SK-N-SH treated with all-trans-retinoic acid at 6 μM for 48 hours (cell line): ENCODE measurements around the gene C8A.

ENCODE experiments used
- ATAC-seq: fragments of 200-7000 bp; cut with Tn5 transposase; 3 replicates; pipeline ENCODE4 v1.9.1; 2020; ENCODE audit warnings: mild to moderate bottlenecking, moderate library complexity
- ARNTL ChIP-seq: fragments of 450-650 bp; formaldehyde crosslinking; IDR thresholded peaks from 2 replicates; pipeline ENCODE4 v1.5.0; 2020; ENCODE audit warnings: low read depth, mild to moderate bottlenecking, moderate library complexity, borderline replicate concordance
- BACH2 ChIP-seq: fragments of 250-450 bp; sonication (Bioruptor Pico); IDR thresholded peaks from 2 replicates; pipeline ENCODE4 v1.9.0; 2021; ENCODE audit warnings: mild to moderate bottlenecking, borderline replicate concordance
- CREB5 ChIP-seq: fragments of 250-450 bp; sonication (Bioruptor Pico); IDR thresholded peaks from 2 replicates; pipeline ENCODE4 v1.5.1; 2020; ENCODE audit warnings: low read depth, mild to moderate bottlenecking, moderate library complexity
- CSDC2 ChIP-seq: fragments of 250-450 bp; sonication (Bioruptor Pico); IDR thresholded peaks from 2 replicates; pipeline ENCODE4 v1.5.0; 2020; ENCODE audit warnings: mild to moderate bottlenecking, moderate library complexity
- CSRNP3 ChIP-seq: fragments of 250-450 bp; sonication (Bioruptor Pico); IDR thresholded peaks from 2 replicates; pipeline ENCODE4 v1.5.1; 2021; ENCODE audit warnings: mild to moderate bottlenecking, moderate library complexity
- ESRRG ChIP-seq: fragments of 250-450 bp; sonication (Bioruptor Pico); IDR thresholded peaks from 2 replicates; pipeline ENCODE4 v1.6.1; 2021; ENCODE audit warnings: mild to moderate bottlenecking
- GLIS3 ChIP-seq: fragments of 250-450 bp; sonication (Bioruptor Pico); IDR thresholded peaks from 2 replicates; pipeline ENCODE4 v1.5.0; 2020; ENCODE audit warnings: mild to moderate bottlenecking, moderate library complexity
- ISL1 ChIP-seq: fragments of 250-450 bp; sonication (Bioruptor Pico); IDR thresholded peaks from 2 replicates; pipeline ENCODE4 v2.1.2; 2022; ENCODE audit warnings: mild to moderate bottlenecking, moderate library complexity
- PPARA ChIP-seq: fragments of 250-450 bp; sonication (Bioruptor Pico); IDR thresholded peaks from 2 replicates; pipeline ENCODE4 v1.5.0; 2020; ENCODE audit warnings: mild to moderate bottlenecking, borderline replicate concordance
- RARB ChIP-seq: fragments of 250-450 bp; sonication (Bioruptor Pico); IDR thresholded peaks from 2 replicates; pipeline ENCODE4 v1.8.0; 2021; ENCODE audit warnings: mild to moderate bottlenecking, moderate library complexity
- SNAI2 ChIP-seq: fragments of 250-450 bp; sonication (Bioruptor Pico); IDR thresholded peaks from 2 replicates; pipeline ENCODE4 v1.5.0; 2020; ENCODE audit warnings: mild to moderate bottlenecking, moderate library complexity
- TCF4 ChIP-seq: fragments of 250-450 bp; sonication (Bioruptor Pico); IDR thresholded peaks from 2 replicates; pipeline ENCODE4 v1.8.0; 2021; ENCODE audit warnings: mild to moderate bottlenecking, moderate library complexity, borderline replicate concordance
- TOX ChIP-seq: fragments of 250-450 bp; sonication (Bioruptor Pico); IDR thresholded peaks from 2 replicates; pipeline ENCODE4 v1.8.0; 2021; ENCODE audit warnings: mild to moderate bottlenecking, moderate library complexity, borderline replicate concordance
- TSHZ2 ChIP-seq: fragments of 250-450 bp; sonication (Bioruptor Pico); IDR thresholded peaks from 2 replicates; pipeline ENCODE4 v1.5.0; 2020; ENCODE audit warnings: mild to moderate bottlenecking, moderate library complexity
- ZC3H10 ChIP-seq: fragments of 250-450 bp; sonication (Bioruptor Pico); IDR thresholded peaks from 2 replicates; pipeline ENCODE4 v1.5.1; 2021; ENCODE audit warnings: mild to moderate bottlenecking, moderate library complexity
- ZFP3 ChIP-seq: fragments of 250-450 bp; sonication (Bioruptor Pico); IDR thresholded peaks from 2 replicates; pipeline ENCODE4 v1.5.0; 2020; ENCODE audit warnings: mild to moderate bottlenecking, moderate library complexity
- ZNF565 ChIP-seq: fragments of 450-650 bp; formaldehyde crosslinking; conservative IDR thresholded peaks from 2 replicates; pipeline ENCODE4 v1.5.0; 2020; ENCODE audit warnings: low read depth, mild to moderate bottlenecking, moderate library complexity
- ZNF70 ChIP-seq: fragments of 450-650 bp; formaldehyde crosslinking; IDR thresholded peaks from 2 replicates; pipeline ENCODE4 v1.5.0; 2020; ENCODE audit warnings: mild to moderate bottlenecking, moderate library complexity
- TF ChIP-seq, protein P1 (sequence below): fragments of 250-450 bp; sonication (Bioruptor Pico); IDR thresholded peaks from 2 replicates; pipeline ENCODE4 v1.8.0; 2020; ENCODE audit warnings: mild to moderate bottlenecking, moderate library complexity, borderline replicate concordance
- TF ChIP-seq, protein P2 (sequence below): fragments of 250-450 bp; sonication (Bioruptor Pico); IDR thresholded peaks from 2 replicates; pipeline ENCODE4 v1.8.0; 2021; ENCODE audit warnings: low read depth, mild to moderate bottlenecking, moderate library complexity, borderline replicate concordance

The C8A gene

GRCh38 chr1:56948403-56949023 lies 93.9 kb downstream of the C8A start (continued):
- TF ChIP-seq, protein P1, sequence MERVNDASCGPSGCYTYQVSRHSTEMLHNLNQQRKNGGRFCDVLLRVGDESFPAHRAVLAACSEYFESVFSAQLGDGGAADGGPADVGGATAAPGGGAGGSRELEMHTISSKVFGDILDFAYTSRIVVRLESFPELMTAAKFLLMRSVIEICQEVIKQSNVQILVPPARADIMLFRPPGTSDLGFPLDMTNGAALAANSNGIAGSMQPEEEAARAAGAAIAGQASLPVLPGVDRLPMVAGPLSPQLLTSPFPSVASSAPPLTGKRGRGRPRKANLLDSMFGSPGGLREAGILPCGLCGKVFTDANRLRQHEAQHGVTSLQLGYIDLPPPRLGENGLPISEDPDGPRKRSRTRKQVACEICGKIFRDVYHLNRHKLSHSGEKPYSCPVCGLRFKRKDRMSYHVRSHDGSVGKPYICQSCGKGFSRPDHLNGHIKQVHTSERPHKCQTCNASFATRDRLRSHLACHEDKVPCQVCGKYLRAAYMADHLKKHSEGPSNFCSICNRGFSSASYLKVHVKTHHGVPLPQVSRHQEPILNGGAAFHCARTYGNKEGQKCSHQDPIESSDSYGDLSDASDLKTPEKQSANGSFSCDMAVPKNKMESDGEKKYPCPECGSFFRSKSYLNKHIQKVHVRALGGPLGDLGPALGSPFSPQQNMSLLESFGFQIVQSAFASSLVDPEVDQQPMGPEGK (CRISPR knock-in tag) = no peak
- no peak for TF ChIP-seq ZFP3 (CRISPR knock-in tag)
- TF ChIP-seq BACH2 (CRISPR knock-in tag) = no peak
- TF ChIP-seq RARB (CRISPR knock-in tag) = no peak
- TF ChIP-seq TCF4 (CRISPR knock-in tag) = no peak
- no peak for TF ChIP-seq TOX (CRISPR knock-in tag)
- TF ChIP-seq ESRRG (CRISPR knock-in tag) = no peak

DNA sequence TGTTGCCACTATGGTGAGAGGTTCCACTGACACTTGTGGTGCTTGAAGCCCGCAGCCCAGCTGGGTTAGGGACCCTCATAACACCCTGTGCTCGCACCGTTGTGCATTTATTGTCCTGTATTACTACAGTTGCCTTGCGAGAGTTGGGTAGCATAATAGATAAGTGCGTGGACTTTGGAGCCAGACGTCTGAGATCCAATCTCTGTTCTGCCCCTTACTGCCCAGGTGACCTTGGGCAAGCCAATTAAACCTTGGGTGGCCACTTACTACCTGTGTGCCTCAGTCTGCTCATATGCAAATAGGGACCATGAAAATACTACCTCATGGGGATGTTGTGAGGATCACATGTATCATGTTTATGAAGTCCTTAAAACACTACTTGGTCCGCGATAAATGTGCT lies 97.9 kb downstream of the C8A start:
- ATAC-seq = no peak
- TF ChIP-seq CSRNP3 (no peak), BACH2 (CRISPR knock-in tag) (no peak), PPARA (CRISPR knock-in tag) (no peak), CSDC2 (no peak), ISL1 (CRISPR knock-in tag) (no peak), GLIS3 (CRISPR knock-in tag) (no peak), CREB5 (CRISPR knock-in tag) (no peak), TSHZ2 (CRISPR knock-in tag) (no peak), ZNF565 (CRISPR knock-in tag) (no peak), TOX (CRISPR knock-in tag) (no peak), ZC3H10 (CRISPR knock-in tag) (no peak), SNAI2 (CRISPR knock-in tag) (no peak)
- TF ChIP-seq, protein P2, sequence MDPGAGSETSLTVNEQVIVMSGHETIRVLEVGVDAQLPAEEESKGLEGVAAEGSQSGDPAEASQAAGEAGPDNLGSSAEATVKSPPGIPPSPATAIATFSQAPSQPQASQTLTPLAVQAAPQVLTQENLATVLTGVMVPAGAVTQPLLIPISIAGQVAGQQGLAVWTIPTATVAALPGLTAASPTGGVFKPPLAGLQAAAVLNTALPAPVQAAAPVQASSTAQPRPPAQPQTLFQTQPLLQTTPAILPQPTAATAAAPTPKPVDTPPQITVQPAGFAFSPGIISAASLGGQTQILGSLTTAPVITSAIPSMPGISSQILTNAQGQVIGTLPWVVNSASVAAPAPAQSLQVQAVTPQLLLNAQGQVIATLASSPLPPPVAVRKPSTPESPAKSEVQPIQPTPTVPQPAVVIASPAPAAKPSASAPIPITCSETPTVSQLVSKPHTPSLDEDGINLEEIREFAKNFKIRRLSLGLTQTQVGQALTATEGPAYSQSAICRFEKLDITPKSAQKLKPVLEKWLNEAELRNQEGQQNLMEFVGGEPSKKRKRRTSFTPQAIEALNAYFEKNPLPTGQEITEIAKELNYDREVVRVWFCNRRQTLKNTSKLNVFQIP (CRISPR knock-in tag) = no peak
- TF ChIP-seq, all 23 proteins: peak for 0

DNA sequence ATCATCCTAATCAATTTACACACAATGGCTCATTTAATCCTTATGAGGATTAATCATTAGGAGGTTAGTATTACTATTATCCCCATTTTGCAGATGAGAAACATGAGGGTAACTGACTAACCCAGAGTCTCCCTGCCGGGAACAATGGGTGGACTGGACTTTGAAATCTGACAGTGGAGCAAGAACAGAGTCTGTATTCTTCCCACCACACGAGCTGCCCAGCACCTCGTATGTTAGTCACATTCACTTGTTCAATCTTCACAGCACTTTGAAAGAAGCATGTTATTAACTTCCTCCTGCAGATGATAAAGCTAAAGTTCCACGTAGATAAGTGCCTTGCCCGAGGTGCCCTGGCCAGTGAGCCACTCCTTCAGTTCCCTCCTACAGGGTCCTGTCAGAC lies 98.8 kb downstream of the C8A start:
- no peak for ATAC-seq
- TF ChIP-seq, protein P1 (CRISPR knock-in tag) = no peak
- TF ChIP-seq ZNF565 (CRISPR knock-in tag) = no peak
- no peak for TF ChIP-seq CREB5 (CRISPR knock-in tag)
- TF ChIP-seq CSDC2 = no peak
- no peak for TF ChIP-seq PPARA (CRISPR knock-in tag)
- no peak for TF ChIP-seq TOX (CRISPR knock-in tag)
- TF ChIP-seq ZC3H10 (CRISPR knock-in tag) = no peak
- TF ChIP-seq TSHZ2 (CRISPR knock-in tag) = no peak
- TF ChIP-seq ZFP3 (CRISPR knock-in tag) = no peak
- no peak for TF ChIP-seq ARNTL (CRISPR knock-in tag)
- TF ChIP-seq ZNF70 (CRISPR knock-in tag) = no peak
- no peak for TF ChIP-seq SNAI2 (CRISPR knock-in tag)
- no peak for TF ChIP-seq ESRRG (CRISPR knock-in tag)
- TF ChIP-seq BACH2 (CRISPR knock-in tag) = no peak
